Activated CD4-positive, alpha-beta T cell treated with anti-CD3 and anti-CD28 coated beads, Interleukin-2, amount 10 ng/mL, durations not matched to agents 7 days and 5 days (primary cell): ENCODE measurements around the gene SLC6A12. TPM values are rescaled to one million over a fixed set of nuclear protein-coding genes. Genes with fewer than 3 reads are reported as not detected.
"Not testable (repeated sequence)": the region's sequence is repeated elsewhere in the genome, so short reads cannot be mapped to it uniquely, and the experiment has no call there.

ENCODE experiments used
- CTCF ChIA-PET: fragments of 350-600 bp; sonication (Branson Sonifier 250); formaldehyde crosslinking; loops from one replicate; lab custom pipeline; 2021; ENCODE audit warnings: antibody characterized with exemption; lab: Charles Lee
- POLR2A ChIA-PET: fragments of 350-600 bp; sonication (Branson Sonifier 250); formaldehyde crosslinking; loops from one replicate; lab custom pipeline; 2021; ENCODE audit warnings: antibody characterized with exemption; lab: Charles Lee
- DNase-seq: peaks from one replicate; pipeline ENCODE4 v3.0.0-alpha.2; 2020
- H3K27ac Mint-ChIP-seq: one replicate; pipeline ENCODE4 v1.8.0; 2021; ENCODE audit warnings: mild to moderate bottlenecking, moderate library complexity, mixed read lengths
- H3K27me3 Mint-ChIP-seq: one replicate; pipeline ENCODE4 v1.8.0; 2021; ENCODE audit warnings: mixed read lengths
- H3K36me3 Mint-ChIP-seq: one replicate; pipeline ENCODE4 v1.8.0; 2021; ENCODE audit warnings: low read depth, mixed read lengths
- H3K4me1 Mint-ChIP-seq: one replicate; pipeline ENCODE4 v1.8.0; 2021; ENCODE audit warnings: mixed read lengths
- H3K4me3 Mint-ChIP-seq: one replicate; pipeline ENCODE4 v1.8.0; 2021; ENCODE audit warnings: mild to moderate bottlenecking, moderate library complexity, mixed read lengths
- H3K9me3 Mint-ChIP-seq: one replicate; pipeline ENCODE4 v1.8.0; 2021; ENCODE audit warnings: mixed read lengths
- total RNA-seq, 2 experiments: library from RNA; stranded (reverse); gene quantifications; one replicate each; pipeline ENCODE4 v1.2.3, GENCODE V29; 2021

SLC6A12 gene
- total RNA-seq, 2 experiments from 2014 or later: not detected

- Mint-ChIP-seq H3K27ac (no peak overlapping the region), H3K36me3 (no peaks in the 10 kb centered on the region), H3K27me3 (peaks cover 7% of the 10 kb centered on the region), H3K4me1 (no peaks in the 10 kb centered on the region), H3K9me3 (peaks cover 12% of the 10 kb centered on the region), H3K4me3 (no peak overlapping the region)
- ChIA-PET POLR2A (no interaction called here), CTCF (no interaction called here)
- no peak for DNase-seq
These were observed 29.4 kb upstream of the SLC6A12 start for GRCh38 chr12:243381-243780.

GRCh38 chr12:242496-242895 lies 28.5 kb upstream of the SLC6A12 start:
- H3K4me1 Mint-ChIP-seq: no peaks in the 10 kb centered on the region
- H3K27me3 Mint-ChIP-seq: peaks cover 2% of the 10 kb centered on the region
- H3K27ac Mint-ChIP-seq: no peak overlapping the region
- peaks cover 8% of the 10 kb centered on the region for H3K9me3 Mint-ChIP-seq
- ChIA-PET CTCF (no interaction called here), POLR2A (no interaction called here)
- no peak overlapping the region for H3K4me3 Mint-ChIP-seq
- H3K36me3 Mint-ChIP-seq: no peaks in the 10 kb centered on the region
- no peak for DNase-seq

GRCh38 chr12:241266-241665 lies 27.3 kb upstream of the SLC6A12 start:
- POLR2A ChIA-PET: no interaction called here
- no peaks in the 10 kb centered on the region for H3K4me1 Mint-ChIP-seq
- no peaks in the 10 kb centered on the region for H3K36me3 Mint-ChIP-seq
- CTCF ChIA-PET: no interaction called here
- H3K27ac Mint-ChIP-seq: no peak overlapping the region
- H3K9me3 Mint-ChIP-seq: peaks cover 5% of the 10 kb centered on the region
- no peak for DNase-seq
- H3K27me3 Mint-ChIP-seq: no peaks in the 10 kb centered on the region
- no peak overlapping the region for H3K4me3 Mint-ChIP-seq

GRCh38 chr12:240566-240965 lies 26.6 kb upstream of the SLC6A12 start:
- peaks cover 2% of the 10 kb centered on the region for H3K36me3 Mint-ChIP-seq
- CTCF ChIA-PET: interaction anchor here (1.4 kb wide), 1 partner anchor 18 kb away, joined by 3 read pairs; no protein-coding TSS in a partner anchor
- H3K9me3 Mint-ChIP-seq: peaks cover 11% of the 10 kb centered on the region

GRCh38 chr12:238736-239398 lies 24.9 kb upstream of the SLC6A12 start:
- no peak for DNase-seq
- no peak overlapping the region for H3K4me3 Mint-ChIP-seq
- H3K9me3 Mint-ChIP-seq: peaks cover 14% of the 10 kb centered on the region
- no peaks in the 10 kb centered on the region for H3K4me1 Mint-ChIP-seq
- ChIA-PET CTCF (interaction anchor here (1.4 kb wide), 1 partner anchor 17 kb away, joined by 3 read pairs; no protein-coding TSS in a partner anchor), POLR2A (no interaction called here)
- no peak overlapping the region for H3K27ac Mint-ChIP-seq
- no peaks in the 10 kb centered on the region for H3K27me3 Mint-ChIP-seq
- peaks cover 2% of the 10 kb centered on the region for H3K36me3 Mint-ChIP-seq

More at GRCh38 chr12:240566-240965, 26.6 kb upstream of the SLC6A12 start:
- POLR2A ChIA-PET: no interaction called here
- no peak for DNase-seq
- no peaks in the 10 kb centered on the region for H3K4me1 Mint-ChIP-seq
- H3K27ac Mint-ChIP-seq: no peak overlapping the region
- H3K4me3 Mint-ChIP-seq: no peak overlapping the region
- H3K27me3 Mint-ChIP-seq: no peaks in the 10 kb centered on the region

- POLR2A ChIA-PET: no interaction called here
- peaks cover 14% of the 10 kb centered on the region for H3K9me3 Mint-ChIP-seq
- no peak overlapping the region for H3K4me3 Mint-ChIP-seq
- CTCF ChIA-PET: no interaction called here
- H3K27me3 Mint-ChIP-seq: no peaks in the 10 kb centered on the region
- DNase-seq: no peak
- peaks cover 2% of the 10 kb centered on the region for H3K36me3 Mint-ChIP-seq
- H3K27ac Mint-ChIP-seq: no peak overlapping the region
- no peaks in the 10 kb centered on the region for H3K4me1 Mint-ChIP-seq
These were observed 24.2 kb upstream of the SLC6A12 start for GRCh38 chr12:238116-238515.

- Mint-ChIP-seq H3K9me3 (peaks cover 14% of the 10 kb centered on the region), H3K4me3 (no peak overlapping the region), H3K27me3 (no peaks in the 10 kb centered on the region), H3K27ac (no peak overlapping the region), H3K36me3 (peaks cover 2% of the 10 kb centered on the region), H3K4me1 (no peaks in the 10 kb centered on the region)
- POLR2A ChIA-PET: no interaction called here
- CTCF ChIA-PET: no interaction called here
- no peak for DNase-seq
These were observed 23.3 kb upstream of the SLC6A12 start for GRCh38 chr12:237026-237815.

GRCh38 chr12:236445-236844 lies 22.5 kb upstream of the SLC6A12 start:
- ChIA-PET CTCF (no interaction called here), POLR2A (no interaction called here)
- Mint-ChIP-seq H3K4me3 (no peak overlapping the region), H3K9me3 (peaks cover 14% of the 10 kb centered on the region), H3K4me1 (no peaks in the 10 kb centered on the region), H3K27ac (no peak overlapping the region), H3K27me3 (no peaks in the 10 kb centered on the region), H3K36me3 (peaks cover 2% of the 10 kb centered on the region)
- no peak for DNase-seq

- H3K4me3 Mint-ChIP-seq, H3K4me1 Mint-ChIP-seq, DNase-seq, H3K27ac Mint-ChIP-seq, POLR2A ChIA-PET, H3K27me3 Mint-ChIP-seq, H3K36me3 Mint-ChIP-seq, CTCF ChIA-PET: not testable (repeated sequence)
- peaks cover 14% of the 10 kb centered on the region for H3K9me3 Mint-ChIP-seq
These were observed 22.0 kb upstream of the SLC6A12 start for GRCh38 chr12:235967-236366.

- H3K4me1 Mint-ChIP-seq: no peaks in the 10 kb centered on the region
- H3K27me3 Mint-ChIP-seq: no peaks in the 10 kb centered on the region
- POLR2A ChIA-PET: no interaction called here
- peaks cover 14% of the 10 kb centered on the region for H3K9me3 Mint-ChIP-seq
- CTCF ChIA-PET: no interaction called here
- peaks cover 2% of the 10 kb centered on the region for H3K36me3 Mint-ChIP-seq
- H3K27ac Mint-ChIP-seq: no peak overlapping the region
- no peak overlapping the region for H3K4me3 Mint-ChIP-seq
- no peak for DNase-seq
These were observed 21.0 kb upstream of the SLC6A12 start for GRCh38 chr12:234891-235415.

- no peak for DNase-seq
- Mint-ChIP-seq H3K27me3 (no peaks in the 10 kb centered on the region), H3K27ac (no peak overlapping the region), H3K9me3 (peaks cover 14% of the 10 kb centered on the region), H3K36me3 (peaks cover 2% of the 10 kb centered on the region), H3K4me1 (no peaks in the 10 kb centered on the region), H3K4me3 (no peak overlapping the region)
- ChIA-PET CTCF (interaction anchor here (1.0 kb wide), 1 partner anchor 33 kb away, joined by 3 read pairs; no protein-coding TSS in a partner anchor), POLR2A (no interaction called here)
These were observed 20.1 kb upstream of the SLC6A12 start for GRCh38 chr12:234019-234418.

- H3K27me3 Mint-ChIP-seq: no peaks in the 10 kb centered on the region
- peaks cover 14% of the 10 kb centered on the region for H3K9me3 Mint-ChIP-seq
- H3K36me3 Mint-ChIP-seq: peaks cover 2% of the 10 kb centered on the region
- no peak overlapping the region for H3K27ac Mint-ChIP-seq
- CTCF ChIA-PET: interaction anchor here (0.5 to 1.7 kb wide), 3 partner anchors 14 to 991 kb away, joined by 3 to 6 read pairs (median 3); no protein-coding TSS in a partner anchor
- H3K4me3 Mint-ChIP-seq: no peak overlapping the region
- POLR2A ChIA-PET: interaction anchor here (0.6 kb wide), 1 partner anchor 61 kb away, joined by 3 read pairs; no protein-coding TSS in a partner anchor
- no peaks in the 10 kb centered on the region for H3K4me1 Mint-ChIP-seq
- DNase-seq: no peak
These were observed 19.6 kb upstream of the SLC6A12 start for GRCh38 chr12:233615-233968.
